WTC11 (cell line): ENCODE results near the gene TEKT2.

ENCODE experiments used
- CTCF ChIP-seq: fragments of 200-600 bp; IDR thresholded peaks from 2 replicates; pipeline ENCODE4 v1.8.0; 2022; ENCODE audit warnings: antibody characterized with exemption
- ESRRA ChIP-seq: sonication (generic); formaldehyde crosslinking; IDR thresholded peaks from 2 replicates; pipeline ENCODE4 v1.8.1; 2022; ENCODE audit warnings: mild to moderate bottlenecking, missing genetic modification reagents, borderline replicate concordance
- JUN ChIP-seq: sonication (generic); formaldehyde crosslinking; IDR thresholded peaks from 2 replicates; pipeline ENCODE4 v1.8.0; 2023; ENCODE audit warnings: mild to moderate bottlenecking, missing genetic modification reagents
- NFYB ChIP-seq: sonication (generic); formaldehyde crosslinking; conservative IDR thresholded peaks from 2 replicates; pipeline ENCODE4 v1.8.0; 2022; ENCODE audit warnings: low read depth, missing genetic modification reagents
- NR1H2 ChIP-seq: sonication (generic); formaldehyde crosslinking; IDR thresholded peaks from 2 replicates; pipeline ENCODE4 v1.9.0; 2021; ENCODE audit warnings: mild to moderate bottlenecking, moderate library complexity, missing genetic modification reagents
- TF ChIP-seq, protein P1 (sequence below): sonication (generic); formaldehyde crosslinking; IDR thresholded peaks from 2 replicates; pipeline ENCODE4 v1.8.0; 2022; ENCODE audit warnings: mild to moderate bottlenecking, missing genetic modification reagents
- TF ChIP-seq, protein P2 (sequence below): sonication (generic); formaldehyde crosslinking; IDR thresholded peaks from 2 replicates; pipeline ENCODE4 v1.8.0; 2022; ENCODE audit warnings: mild to moderate bottlenecking, missing genetic modification reagents

DNA sequence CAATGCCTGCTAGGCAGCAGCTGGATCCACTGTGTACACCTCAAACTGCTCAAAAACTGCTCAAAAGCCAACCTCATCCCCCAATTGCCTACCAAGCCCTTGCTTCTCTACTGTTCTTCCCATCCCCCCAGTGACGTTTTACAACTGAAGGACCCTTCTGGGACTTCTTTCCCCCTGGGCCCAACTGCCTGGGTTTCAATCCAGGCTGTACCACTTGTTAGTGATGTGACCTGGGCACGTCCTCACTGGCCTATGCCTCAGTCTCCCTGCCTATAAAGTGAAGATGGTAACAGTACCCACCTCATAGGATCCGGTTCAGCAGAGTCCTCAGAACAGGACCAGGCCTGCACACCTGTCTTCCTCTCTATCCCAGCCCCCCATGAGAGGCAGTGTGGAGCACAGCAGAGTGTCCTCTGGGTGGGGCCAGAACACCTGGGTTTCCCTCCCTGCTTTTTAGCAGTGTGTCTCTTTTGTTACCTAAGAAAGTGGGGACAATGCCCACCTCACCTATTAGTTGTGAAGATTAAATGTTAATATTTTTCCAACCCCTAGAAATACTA lies 1.9 kb upstream of the TEKT2 start:
- TF ChIP-seq CTCF (no peak), ESRRA (CRISPR knock-in tag) (no peak), NR1H2 (no peak), NFYB (CRISPR knock-in tag) (no peak), JUN (no peak)
- TF ChIP-seq, protein P1, sequence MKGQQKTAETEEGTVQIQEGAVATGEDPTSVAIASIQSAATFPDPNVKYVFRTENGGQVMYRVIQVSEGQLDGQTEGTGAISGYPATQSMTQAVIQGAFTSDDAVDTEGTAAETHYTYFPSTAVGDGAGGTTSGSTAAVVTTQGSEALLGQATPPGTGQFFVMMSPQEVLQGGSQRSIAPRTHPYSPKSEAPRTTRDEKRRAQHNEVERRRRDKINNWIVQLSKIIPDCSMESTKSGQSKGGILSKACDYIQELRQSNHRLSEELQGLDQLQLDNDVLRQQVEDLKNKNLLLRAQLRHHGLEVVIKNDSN, result no peak
- TF ChIP-seq, protein P2, sequence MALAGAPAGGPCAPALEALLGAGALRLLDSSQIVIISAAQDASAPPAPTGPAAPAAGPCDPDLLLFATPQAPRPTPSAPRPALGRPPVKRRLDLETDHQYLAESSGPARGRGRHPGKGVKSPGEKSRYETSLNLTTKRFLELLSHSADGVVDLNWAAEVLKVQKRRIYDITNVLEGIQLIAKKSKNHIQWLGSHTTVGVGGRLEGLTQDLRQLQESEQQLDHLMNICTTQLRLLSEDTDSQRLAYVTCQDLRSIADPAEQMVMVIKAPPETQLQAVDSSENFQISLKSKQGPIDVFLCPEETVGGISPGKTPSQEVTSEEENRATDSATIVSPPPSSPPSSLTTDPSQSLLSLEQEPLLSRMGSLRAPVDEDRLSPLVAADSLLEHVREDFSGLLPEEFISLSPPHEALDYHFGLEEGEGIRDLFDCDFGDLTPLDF (CRISPR knock-in tag), result no peak
